VCaP (cell line): ENCODE measurements around the gene RAB14.

Experiments used
- H3K27ac ChIP-seq: fragments of 450-650 bp; 2 replicates; pipeline ENCODE4 v1.5.1; 2017
- TF ChIP-seq, protein P1 (sequence below): fragments of 450-650 bp; conservative IDR thresholded peaks from 2 replicates; pipeline ENCODE4 v1.5.1; 2017; ENCODE audit warnings: mild to moderate bottlenecking, moderate library complexity

Gene RAB14

DNA sequence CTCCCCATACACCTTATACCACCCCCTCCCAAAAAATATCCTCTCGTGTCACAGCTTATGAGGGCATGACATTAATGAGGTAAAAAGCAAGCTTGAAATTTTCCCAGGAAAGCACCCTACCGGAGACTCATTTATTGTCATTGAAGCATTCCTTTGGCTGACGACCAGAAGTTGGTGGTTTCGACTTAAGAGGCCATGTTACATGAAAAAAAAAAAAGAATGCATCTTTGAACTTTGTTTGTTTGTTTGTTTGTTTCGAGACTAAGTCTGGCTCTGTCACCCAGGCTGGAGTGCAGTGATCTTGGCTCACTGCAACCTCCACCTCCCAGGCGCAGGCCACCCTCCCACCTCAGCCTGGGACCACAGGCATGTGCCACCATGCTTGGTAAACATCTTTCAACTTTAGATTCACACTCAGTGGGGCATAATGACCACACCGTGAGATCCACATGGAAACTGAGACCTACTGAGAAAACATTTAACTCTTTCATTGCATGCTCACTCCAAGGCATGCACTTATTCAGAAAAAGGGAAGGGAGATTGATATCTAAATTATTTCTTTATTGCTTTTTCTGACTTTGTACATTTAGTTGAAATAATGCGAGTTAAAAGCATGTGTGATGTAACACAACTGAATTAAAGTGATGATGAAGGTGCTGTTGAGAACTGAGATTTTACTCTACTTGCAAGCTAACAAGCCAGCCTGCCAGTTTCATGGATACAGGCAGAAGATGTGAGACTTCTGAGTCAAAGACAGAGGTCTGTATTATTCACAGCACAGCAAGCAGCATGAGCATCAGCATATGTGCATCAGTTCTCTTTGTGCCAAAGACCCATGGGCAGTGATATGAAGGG lies 5.1 kb upstream of the RAB14 start:
- no peak overlapping the region for H3K27ac ChIP-seq
- TF ChIP-seq, protein P1, sequence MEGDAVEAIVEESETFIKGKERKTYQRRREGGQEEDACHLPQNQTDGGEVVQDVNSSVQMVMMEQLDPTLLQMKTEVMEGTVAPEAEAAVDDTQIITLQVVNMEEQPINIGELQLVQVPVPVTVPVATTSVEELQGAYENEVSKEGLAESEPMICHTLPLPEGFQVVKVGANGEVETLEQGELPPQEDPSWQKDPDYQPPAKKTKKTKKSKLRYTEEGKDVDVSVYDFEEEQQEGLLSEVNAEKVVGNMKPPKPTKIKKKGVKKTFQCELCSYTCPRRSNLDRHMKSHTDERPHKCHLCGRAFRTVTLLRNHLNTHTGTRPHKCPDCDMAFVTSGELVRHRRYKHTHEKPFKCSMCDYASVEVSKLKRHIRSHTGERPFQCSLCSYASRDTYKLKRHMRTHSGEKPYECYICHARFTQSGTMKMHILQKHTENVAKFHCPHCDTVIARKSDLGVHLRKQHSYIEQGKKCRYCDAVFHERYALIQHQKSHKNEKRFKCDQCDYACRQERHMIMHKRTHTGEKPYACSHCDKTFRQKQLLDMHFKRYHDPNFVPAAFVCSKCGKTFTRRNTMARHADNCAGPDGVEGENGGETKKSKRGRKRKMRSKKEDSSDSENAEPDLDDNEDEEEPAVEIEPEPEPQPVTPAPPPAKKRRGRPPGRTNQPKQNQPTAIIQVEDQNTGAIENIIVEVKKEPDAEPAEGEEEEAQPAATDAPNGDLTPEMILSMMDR: no peak

DNA sequence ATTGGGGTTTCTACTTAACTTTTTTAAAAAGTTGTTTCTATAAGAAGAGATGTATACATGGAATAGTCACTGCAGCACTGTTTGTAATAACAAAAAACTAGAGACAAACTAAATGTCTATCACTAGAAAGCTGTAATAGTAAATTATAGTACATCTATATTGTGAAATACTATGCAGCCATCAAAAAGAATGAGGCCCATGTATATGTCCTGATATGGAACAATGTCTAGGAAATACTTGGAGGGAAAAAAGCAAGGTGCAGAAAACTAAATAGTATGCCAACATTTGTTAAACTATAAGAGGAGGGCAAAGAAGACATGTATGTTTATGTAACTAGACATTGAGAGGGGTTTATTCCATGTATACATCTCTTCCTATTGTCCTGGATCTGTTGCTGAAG lies 2.9 kb upstream of the RAB14 start:
- TF ChIP-seq, protein P1: no peak
- H3K27ac ChIP-seq: no peak overlapping the region

DNA sequence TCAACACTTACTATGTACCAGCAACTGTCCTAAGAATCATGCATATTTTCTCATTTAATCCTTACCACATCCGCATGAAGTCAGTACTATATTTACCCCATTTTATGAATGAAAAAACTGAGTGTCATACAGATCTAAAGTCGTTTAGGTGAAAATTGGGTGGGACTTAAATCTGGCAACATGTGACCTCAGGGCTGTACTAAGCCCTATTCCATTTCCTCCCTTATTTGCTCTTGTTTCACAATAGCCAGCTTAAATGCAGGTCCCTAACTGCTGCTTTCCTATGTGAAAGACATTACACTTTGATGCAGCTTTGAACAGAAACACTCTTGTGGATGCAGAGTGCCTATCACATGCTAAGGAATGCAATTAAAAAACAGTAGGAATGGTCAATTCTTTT lies 2.5 kb upstream of the RAB14 start:
- TF ChIP-seq, protein P1: no peak
- no peak overlapping the region for H3K27ac ChIP-seq

DNA sequence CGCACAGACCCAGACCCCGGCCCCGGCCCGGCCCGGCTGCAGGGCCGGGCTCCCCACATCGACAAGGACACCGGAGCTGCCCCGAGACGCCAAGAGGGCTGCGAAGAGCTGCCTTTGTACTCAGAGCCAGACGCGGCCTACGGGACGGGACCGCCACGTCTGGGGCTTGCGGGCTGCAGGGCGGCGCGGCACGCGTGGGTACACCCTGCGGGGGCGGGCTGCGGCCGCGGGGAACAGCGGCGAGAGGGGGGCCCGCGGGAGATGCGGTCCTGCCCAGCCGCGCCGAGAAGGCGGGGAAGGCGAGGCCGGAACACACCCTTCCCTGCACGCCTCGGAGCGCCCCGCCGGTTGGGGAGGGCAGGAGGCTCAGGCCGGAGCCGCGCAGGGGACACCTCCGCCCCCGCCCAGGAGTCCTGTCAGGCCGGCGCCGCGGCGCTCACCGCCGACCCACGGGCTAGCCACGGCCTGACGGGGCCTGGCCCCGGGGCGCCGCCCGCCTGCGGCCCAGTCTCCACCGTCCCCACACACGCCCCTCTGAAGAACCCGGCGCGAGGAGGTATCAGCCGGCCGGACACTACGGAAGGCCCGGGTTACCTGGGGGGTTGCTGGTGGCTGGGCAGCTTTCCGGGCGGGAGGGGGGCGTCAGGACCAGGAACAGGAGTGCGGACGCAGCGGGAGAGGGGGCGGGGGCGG lies 478 bp downstream of the RAB14 start:
- TF ChIP-seq, protein P1: no peak
- H3K27ac ChIP-seq: peak overlapping the region; percentile 96

DNA sequence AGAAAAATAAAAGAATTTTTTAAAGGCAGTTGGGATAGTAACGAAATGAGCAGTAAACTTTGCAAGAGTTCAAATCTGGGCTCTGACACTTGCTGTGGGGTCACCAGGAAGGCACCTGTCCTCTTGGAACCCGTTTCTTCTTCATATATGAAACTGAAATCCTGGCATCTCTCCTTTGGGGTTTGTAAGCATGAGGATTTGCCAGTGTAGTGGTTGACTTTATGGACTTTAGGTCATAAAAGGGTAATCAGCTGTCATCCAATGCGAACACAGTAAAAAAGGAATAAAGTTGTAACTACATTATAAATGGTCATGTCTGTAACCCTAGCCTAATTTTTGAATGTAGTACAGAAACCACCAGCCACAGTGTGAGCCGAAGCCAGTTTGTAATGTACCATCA lies 1.3 kb downstream of the RAB14 start:
- H3K27ac ChIP-seq: peak overlapping the region; percentile 96
- TF ChIP-seq, protein P1: no peak

DNA sequence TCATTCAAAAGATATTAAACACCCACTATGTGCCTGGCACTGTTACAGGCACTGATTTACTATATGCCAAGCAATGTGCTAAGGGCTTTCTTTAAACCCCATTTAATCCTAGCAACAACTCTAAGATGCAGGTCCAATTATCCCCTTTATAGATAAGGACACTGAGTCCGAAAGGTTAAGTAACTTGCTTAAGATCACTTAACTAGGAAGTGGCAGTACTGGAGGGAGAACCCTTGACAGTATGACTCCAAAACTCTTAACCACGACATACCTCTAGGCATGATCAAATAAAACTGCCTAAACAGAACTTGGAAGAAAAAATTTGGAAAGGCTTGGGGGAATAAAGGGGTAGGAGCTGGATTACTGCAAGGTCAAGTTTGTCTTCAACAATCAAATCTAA lies 1.7 kb downstream of the RAB14 start:
- peak overlapping the region; percentile 96 for H3K27ac ChIP-seq

DNA sequence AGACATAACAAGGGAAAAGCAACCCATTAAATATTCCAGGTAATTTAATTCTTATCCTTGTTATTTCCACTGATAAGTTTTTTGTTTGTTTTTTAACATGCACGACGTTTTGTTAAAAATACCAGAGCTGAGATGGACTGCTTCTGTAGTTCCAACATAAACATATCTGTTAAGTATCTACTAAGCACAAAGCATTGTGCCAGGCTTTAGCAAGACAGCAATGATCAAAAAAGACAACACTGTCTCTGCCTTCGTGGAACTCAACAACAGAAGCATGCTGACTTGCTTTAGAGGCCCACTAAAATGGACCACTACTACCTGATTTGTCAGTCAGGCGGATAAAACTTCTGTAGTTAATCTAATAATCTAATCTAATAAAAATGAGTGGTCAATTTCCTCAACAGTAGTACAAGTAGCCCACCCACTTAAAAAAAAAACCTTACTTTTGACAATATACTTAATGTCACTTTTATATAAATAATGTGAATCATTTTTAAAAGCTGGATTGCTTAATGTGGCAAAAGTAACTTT lies 3.1 kb downstream of the RAB14 start:
- TF ChIP-seq, protein P1: no peak
- H3K27ac ChIP-seq: peak overlapping the region; percentile 96

More for the DNA sequence above, 1.7 kb downstream of the RAB14 start:
- TF ChIP-seq, protein P1: no peak
